NCI-H2171 treated with DMSO at 0.1 percent for 48 hours (cell line): ENCODE data around the gene TRIM27.
"Not testable (repeated sequence)": the region's sequence is repeated elsewhere in the genome, so short reads cannot be mapped to it uniquely, and the experiment has no call there.

Experiments used
- DNase-seq: peaks from one replicate; lab custom pipeline; 2025; lab: John Stamatoyannopoulos, UW

The TRIM27 gene

GRCh38 chr6:28923318-28924102 is at the start of gene TRIM27:
Gene TRIM27 (minus strand): TSS chr6:28923985. CDS start chr6:28923632, 353 bp downstream.
- DNase-seq, result peak; percentile 81

GRCh38 chr6:28970056-28970455 is 46.3 kb upstream of the TRIM27 start:
- not testable (repeated sequence) for DNase-seq

- no peak for DNase-seq
Observed at GRCh38 chr6:28969129-28969528, 45.3 kb upstream of the TRIM27 start.

- DNase-seq, result no peak
Observed at GRCh38 chr6:28968476-28968875, 44.7 kb upstream of the TRIM27 start.

GRCh38 chr6:28965706-28966105 is 41.9 kb upstream of the TRIM27 start:
- no peak for DNase-seq

- no peak for DNase-seq
Observed at GRCh38 chr6:28960846-28961500, 37.2 kb upstream of the TRIM27 start.

GRCh38 chr6:28958561-28959243 is 34.9 kb upstream of the TRIM27 start:
- not testable (repeated sequence) for DNase-seq

GRCh38 chr6:28957795-28958314 is 34.1 kb upstream of the TRIM27 start:
- DNase-seq, result not testable (repeated sequence)

GRCh38 chr6:28956331-28956730 is 32.5 kb upstream of the TRIM27 start:
- DNase-seq, result no peak

- peak; percentile 61 for DNase-seq
Observed at GRCh38 chr6:28953585-28954258, 29.9 kb upstream of the TRIM27 start.

- peak; percentile 68 for DNase-seq
Observed at GRCh38 chr6:28953039-28953584, 29.3 kb upstream of the TRIM27 start.

GRCh38 chr6:28949656-28950195 is 25.9 kb upstream of the TRIM27 start:
- DNase-seq, result not testable (repeated sequence)

- no peak for DNase-seq
Observed at GRCh38 chr6:28948782-28949486, 25.1 kb upstream of the TRIM27 start.

GRCh38 chr6:28947831-28948270 is 24.1 kb upstream of the TRIM27 start:
- DNase-seq, result no peak

- no peak for DNase-seq
Observed at GRCh38 chr6:28947067-28947765, 23.4 kb upstream of the TRIM27 start.

- no peak for DNase-seq
Observed at GRCh38 chr6:28945349-28945748, 21.6 kb upstream of the TRIM27 start.

- DNase-seq, result peak; percentile 74
Observed at GRCh38 chr6:28944412-28944865, 20.7 kb upstream of the TRIM27 start.

- peak; percentile 76 for DNase-seq
Observed at GRCh38 chr6:28943557-28944411, 20.0 kb upstream of the TRIM27 start.

- DNase-seq, result peak; percentile 59
Observed at GRCh38 chr6:28943223-28943556, 19.4 kb upstream of the TRIM27 start.
